Measurements from ENCODE around the gene GPRIN1. TPM values are rescaled to one million over a fixed set of nuclear protein-coding genes. Genes with fewer than 3 reads are reported as not detected.
A peak's percentile ranks its signal among the peaks of the same experiment; 100 is the strongest.

Gene GPRIN1
- total RNA-seq = 0.41 TPM
- long read RNA-seq, full-length matches to known transcripts = 1 of 1 reads
- long read RNA-seq, partial matches to known transcripts = 0 of 1 reads
- long read RNA-seq, other reads (novel, unspliced or antisense) = 0 of 1 reads

DNA sequence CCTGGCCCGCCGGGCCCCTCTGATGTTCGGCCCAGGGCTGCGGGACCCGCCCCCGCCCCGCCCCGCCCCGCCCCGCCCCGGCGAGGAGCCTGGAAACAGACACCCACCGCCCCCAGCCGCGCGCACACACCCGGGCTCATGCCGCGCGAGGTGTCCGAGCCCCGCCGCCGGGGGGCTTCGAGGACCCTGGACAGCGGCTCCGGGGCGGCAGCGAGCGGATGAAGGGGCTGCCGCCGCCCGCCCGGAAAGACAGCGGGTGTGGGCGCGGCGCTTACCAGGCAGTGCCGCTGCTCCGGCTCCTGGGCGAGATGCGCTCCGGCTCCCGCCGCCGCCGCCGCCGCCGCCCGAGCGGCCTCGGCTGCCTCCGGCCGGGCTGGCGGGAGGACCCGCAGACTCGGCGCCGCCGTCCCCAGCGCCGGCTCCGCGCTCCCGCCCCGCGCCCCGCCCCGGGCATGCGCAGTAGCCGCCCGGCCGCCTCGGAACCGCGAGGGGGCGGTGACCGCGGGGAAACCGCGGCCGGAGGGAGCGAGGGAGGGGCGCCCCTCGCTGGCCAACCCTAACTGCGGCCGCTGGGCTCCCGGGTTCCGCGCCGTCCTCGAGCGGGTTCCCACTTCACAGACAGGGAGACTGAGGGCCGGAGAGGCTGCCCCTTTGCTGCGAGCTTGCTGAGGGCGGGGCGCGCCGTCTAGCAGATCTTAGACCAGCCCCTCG is at the start of gene GPRIN1:
TSS of gene GPRIN1 (minus strand) at position 433 of the 711 bp plus-strand sequence. CDS start 10,322 bp downstream, outside the sequence.
- DNase-seq (ENCODE audit: missing footprints) = no peak
- ATAC-seq = peak; percentile 63
- intact Hi-C loops (cut with DNase I) = no loop called here

DNA sequence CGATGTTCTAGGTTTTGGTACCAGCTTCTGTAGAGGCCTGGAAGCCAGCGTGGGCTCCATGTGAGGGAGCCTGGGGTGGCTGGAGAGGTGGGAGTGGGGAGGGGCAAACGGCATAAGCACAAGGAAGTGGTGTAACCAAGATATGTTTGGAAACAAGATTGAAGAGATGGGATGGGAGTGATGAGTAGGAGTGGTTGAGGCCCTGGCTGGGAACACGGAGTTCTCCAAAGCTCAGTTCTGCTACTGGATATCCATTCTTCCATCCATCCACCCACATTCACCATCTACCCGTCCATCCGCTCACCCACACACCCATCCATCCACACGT is 49.5 kb upstream of the GPRIN1 start:
- no peak for DNase-seq (ENCODE audit: missing footprints)
- intact Hi-C loops (cut with DNase I) = loop anchor here (2.0 to 5.0 kb wide), 2 partner anchors 158 to 453 kb away; no protein-coding TSS in a partner anchor

DNA sequence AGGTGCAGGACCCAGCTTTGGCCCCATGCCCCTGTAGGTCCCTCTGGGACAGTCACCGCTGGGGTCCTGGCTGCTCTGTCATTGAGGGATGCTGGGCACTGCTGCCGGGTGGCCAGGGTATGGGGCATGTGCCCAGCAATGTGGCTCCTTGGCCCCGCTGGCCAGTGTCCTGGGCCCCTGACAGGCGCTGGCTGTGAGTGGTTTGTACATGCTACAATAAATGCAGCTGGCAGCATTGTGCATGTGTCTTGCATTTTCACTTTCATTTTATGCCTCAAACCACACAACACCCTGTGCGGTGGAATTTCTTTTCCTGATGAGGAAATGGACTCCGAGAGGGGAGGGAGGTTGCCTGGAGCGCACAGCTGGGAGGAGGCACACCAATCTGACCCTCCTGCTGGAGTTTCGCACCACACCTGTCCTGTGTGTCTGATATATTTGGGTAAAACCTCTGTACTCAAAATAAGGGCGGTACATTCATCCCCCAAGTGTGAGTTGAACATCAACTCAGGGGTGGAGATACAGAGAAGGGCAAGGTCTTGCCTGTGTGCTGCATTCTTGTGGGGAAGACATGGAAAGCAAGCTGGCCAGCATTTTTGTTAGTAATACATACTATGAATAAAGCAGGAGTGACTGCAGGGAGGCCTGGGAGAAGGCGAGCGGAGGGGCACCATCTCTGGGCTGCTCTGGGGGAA is 49.0 kb upstream of the GPRIN1 start:
- no peak for ATAC-seq
- no peak for DNase-seq (ENCODE audit: missing footprints)
- intact Hi-C loops (cut with DNase I) = loop anchor here (2.0 to 5.0 kb wide), 2 partner anchors 158 to 454 kb away; no protein-coding TSS in a partner anchor

More for the DNA sequence above, 49.5 kb upstream of the GPRIN1 start:
- ATAC-seq = no peak

DNA sequence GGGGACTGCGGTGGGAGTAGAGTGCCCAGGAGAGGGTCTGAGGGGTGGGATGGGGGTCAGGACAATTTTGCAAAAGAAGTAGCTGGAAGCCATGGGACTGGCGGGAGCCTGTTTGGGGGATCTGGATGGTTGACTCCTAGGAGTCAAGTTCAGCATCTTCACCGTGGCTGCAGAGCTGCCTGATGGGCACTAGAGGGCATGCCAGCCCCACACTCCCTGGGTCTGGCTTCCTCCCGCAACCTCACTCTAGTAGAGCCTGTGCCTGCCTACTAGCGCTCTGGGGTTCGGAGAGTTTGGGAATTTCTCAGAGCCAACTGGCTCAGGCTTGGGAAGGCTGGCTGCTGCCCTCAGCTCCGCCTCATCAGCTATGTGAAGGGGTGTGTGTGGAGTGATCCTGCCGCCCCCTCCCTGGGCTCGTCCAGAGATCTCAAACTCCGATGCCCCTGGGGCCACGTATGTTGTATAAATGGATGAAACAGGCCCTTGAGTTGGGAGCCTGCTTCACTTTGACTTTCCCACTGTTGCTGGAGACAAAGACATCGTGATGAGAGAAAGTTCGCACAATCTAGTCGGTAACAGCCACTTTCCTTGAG is 48.1 kb upstream of the GPRIN1 start:
- intact Hi-C loops (cut with DNase I) = loop anchor here (2.0 to 5.0 kb wide), 2 partner anchors 159 to 455 kb away; no protein-coding TSS in a partner anchor

DNA sequence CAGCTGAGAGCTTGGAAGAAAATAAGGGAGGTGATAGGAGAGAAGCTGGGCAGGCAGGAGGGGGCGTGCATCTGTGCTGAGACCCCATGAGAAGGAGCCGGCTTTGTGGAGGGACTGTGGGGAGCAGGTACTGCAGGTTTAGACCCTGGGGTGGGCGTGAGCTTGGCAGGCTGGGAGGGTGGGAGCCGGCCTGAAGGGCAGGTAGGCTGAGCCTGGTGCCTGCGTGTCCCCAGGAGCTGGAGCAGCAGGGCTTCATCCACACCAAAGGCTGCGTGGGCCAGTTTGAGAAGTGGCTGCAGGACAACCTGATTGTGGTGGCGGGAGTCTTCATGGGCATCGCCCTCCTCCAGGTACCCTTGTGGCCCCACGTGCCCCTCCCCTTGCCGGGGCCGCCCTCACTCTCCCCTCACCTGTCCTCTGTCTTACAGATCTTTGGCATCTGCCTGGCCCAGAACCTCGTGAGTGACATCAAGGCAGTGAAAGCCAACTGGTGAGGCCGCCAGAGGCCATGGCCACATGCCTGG is 46.6 kb upstream of the GPRIN1 start:
- ATAC-seq (no peak), DNase-seq (ENCODE audit: missing footprints) (no peak)
- intact Hi-C loops (cut with DNase I) = loop anchor here (5.0 kb wide), 1 partner anchor 161 kb away; no protein-coding TSS in a partner anchor

More for the DNA sequence above, 48.1 kb upstream of the GPRIN1 start:
- no peak for DNase-seq (ENCODE audit: missing footprints)
- peak; percentile 83 for ATAC-seq

DNA sequence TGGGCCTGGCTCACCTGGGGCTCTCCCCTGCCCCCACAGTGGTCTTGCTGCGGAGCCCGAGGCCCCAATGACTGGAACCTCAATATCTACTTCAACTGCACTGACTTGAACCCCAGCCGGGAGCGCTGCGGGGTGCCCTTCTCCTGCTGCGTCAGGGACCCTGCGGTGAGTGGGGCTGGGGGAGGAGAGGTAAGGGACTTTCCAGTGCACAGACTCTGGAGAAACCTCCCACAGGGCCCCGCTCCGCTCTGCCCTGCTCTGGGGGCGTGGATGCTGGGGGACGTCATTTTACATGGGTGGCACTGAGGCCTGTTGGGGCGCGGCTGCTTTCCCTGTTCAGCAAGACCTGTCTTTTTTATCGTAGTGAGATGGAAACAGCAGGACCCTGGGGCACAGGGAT is 44.9 kb upstream of the GPRIN1 start:
- intact Hi-C loops (cut with DNase I) = loop anchor here (5.0 kb wide), 1 partner anchor 162 kb away; no protein-coding TSS in a partner anchor
- ATAC-seq = no peak

DNA sequence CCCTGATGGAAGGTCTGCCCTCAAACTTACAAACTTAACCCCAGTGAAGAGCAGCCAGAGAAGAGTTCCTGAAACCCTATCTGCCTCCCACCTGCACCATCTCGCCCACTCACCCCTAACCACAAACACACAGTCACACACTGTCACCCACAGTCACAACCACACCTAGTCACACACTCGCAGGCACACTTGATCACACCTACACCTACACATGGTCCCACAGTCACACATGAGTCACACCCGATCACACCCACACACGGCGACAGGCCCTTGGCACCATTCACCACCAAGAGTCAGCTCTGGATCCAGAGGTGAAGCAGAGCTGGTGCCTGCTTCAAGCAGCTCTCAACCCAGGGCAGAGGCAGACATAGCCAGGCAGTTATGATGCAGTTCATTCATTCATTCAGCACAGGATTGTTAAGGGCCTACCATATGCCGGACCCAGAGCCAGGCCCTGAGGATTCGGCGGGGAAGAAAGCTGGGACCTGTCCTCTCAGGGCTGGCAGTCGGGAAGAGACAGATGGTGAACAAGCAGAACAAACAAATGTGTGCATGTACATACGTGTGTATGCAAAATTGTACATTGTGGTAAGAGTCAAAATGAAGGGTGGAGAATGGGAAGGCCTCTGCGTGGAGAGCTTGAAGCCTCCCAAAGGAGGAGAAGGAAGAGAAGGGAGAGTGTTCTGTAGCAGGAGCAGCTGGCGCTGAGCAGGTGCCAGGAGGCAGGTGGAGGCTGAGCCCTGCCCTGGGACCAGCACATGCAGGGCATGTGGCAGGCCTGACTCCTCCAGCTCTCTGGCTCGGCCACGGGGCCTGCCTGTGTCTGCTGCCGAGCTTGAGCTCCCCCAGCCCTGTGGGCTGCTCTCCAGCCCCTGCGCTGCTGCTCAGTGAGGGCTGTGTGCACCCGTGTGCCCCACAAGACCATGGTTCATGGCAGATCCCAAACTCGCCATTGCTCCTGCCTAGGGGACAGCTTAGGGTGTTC is 43.7 kb upstream of the GPRIN1 start:
- ATAC-seq (no peak), DNase-seq (ENCODE audit: missing footprints) (no peak)
- intact Hi-C loops (cut with DNase I) = no loop called here

More for the DNA sequence above, 44.9 kb upstream of the GPRIN1 start:
- DNase-seq (ENCODE audit: missing footprints) = no peak

DNA sequence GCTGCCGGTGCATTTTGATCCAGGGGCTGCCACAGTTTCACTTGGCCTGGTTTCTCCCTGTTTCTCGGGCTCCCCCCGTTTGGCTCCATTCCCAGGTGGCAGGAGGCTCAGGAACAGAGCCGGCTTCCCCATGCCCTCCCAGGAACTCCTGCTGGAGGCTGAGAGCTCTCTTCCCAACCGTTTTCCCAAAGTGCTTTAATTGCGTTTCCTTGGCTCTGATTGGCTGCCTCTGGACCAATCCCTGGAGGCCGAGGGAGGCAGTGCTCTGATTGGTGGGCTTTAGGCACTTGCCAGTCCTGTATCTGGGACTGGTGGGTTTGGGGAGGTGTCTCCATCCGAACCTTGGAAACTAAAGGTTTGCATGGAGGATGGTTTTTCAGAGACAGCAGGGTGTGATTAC is 42.2 kb upstream of the GPRIN1 start:
- ATAC-seq (no peak), DNase-seq (ENCODE audit: missing footprints) (no peak)
- intact Hi-C loops (cut with DNase I) = no loop called here

DNA sequence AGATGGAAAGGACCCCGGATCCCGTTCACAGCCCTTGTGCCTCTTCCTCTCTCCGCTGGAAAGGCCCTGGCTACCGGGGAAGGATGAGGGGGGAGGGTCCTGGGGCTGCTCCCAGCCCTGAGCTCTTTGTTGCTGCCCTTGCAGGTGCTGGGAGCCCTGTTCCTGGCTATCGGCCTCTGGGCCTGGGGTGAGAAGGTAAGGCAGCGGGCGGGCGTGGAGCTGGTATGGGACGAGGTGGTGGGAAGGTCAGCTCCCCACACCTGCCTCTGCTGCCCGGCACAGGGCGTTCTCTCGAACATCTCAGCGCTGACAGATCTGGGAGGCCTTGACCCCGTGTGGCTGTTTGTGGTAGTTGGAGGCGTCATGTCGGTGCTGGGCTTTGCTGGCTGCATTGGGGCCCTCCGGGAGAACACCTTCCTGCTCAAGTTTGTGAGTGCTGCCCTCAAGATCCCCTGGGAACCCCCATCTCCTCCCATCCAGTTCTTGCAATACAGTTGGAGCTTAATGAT is 41.6 kb upstream of the GPRIN1 start:
- no peak for ATAC-seq
- intact Hi-C loops (cut with DNase I) = no loop called here
- DNase-seq (ENCODE audit: missing footprints) = no peak

DNA sequence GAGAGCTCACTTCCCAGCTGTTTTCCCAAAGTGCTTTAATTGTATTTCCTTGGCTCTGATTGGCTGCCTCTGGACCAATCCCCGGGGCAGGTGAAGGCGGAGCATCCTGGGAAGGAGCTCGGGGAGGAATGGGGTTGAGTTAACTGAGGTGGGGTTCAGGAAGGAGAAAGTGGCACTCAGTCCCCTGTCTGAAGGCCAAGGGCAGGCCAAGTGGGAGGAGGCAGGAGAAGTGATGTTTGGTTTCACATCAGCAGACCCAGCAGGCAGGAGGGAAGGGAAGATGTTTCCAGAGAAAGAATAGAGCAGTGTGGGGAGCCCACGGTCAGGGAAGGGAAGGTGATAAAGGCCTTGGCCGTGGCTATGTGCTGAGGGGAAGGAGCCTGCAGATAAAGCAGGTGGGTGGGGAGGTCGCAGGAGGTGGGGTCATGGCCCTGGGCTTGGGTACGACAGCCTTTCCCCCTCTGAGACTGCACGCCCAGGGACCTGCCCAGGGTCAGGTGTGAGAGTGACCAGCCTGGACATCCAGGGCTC is 40.5 kb upstream of the GPRIN1 start:
- ATAC-seq (no peak), DNase-seq (ENCODE audit: missing footprints) (no peak)
- intact Hi-C loops (cut with DNase I) = no loop called here

DNA sequence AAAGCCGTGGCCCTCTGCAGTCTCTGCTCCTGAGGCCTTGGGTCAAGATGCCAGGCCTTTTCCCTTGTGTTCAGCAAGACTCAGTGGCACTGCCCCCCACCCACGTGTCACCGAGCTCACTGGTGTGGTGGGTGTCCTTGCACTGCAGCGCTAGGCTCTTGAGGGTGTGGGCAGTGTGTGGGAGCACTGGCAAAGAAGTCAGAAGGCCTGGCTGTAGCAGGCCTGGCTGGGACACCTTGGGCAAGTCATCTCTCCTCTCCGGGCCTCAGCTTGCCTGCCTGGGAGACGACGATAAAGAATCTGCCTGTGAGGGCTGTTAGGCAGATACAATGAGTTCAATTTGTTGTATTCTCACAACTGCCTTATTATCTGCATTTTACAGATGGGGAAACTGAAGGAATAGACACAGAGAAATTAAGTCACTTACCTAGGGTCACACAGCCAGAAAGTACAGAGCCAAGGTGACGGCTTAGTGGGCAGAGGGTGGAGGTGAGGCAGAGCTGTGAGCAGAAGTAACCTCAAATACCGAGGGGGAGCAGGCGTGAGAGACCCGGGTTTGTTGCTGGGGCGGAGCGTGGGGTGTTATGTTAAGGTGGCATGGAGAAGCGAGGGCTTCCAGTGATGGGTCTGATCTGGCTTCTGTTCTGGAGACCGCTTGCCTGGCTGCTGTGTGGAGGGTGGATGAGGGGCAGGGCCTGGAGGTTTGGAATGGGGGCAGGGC is 38.7 kb upstream of the GPRIN1 start:
- DNase-seq (ENCODE audit: missing footprints) (peak; percentile 70), ATAC-seq (no peak)
- intact Hi-C loops (cut with DNase I) = no loop called here

DNA sequence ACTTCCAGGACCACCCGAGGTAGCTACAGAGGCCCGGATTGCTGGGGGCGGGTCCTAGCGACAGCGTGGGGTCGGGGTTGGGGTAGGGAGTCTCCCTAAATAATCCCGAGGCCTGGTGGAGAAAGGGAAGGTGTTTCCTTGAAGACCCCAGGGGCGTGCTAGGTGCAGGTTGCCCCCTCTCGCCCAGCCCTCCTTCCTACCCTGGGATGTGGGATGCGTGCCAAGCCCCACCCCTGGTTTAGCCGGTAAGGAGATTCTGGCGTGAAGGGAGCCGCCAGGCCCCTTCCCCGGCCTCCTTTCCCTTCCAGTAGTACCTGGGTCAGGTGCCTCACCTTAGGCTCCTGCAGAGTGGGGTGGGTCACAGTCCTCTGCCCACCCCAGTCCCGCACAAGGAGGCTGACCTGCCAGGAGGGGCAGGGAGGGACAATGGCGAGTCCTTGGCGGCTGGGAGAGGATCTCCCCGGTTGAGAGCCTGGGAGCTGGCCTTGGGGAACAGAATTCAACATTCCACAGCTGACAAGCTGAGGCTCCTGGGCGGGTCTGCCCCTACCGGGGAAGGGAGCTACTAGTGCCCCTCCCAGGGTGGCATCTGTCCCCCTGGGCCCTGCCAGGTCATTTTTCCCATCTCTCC is 38.0 kb upstream of the GPRIN1 start:
- ATAC-seq = no peak
- DNase-seq (ENCODE audit: missing footprints) = peak; percentile 70
- intact Hi-C loops (cut with DNase I) = loop anchor here (1.0 to 2.0 kb wide), 2 partner anchors 74 to 231 kb away; partner anchors contain the start of gene CLTB

DNA sequence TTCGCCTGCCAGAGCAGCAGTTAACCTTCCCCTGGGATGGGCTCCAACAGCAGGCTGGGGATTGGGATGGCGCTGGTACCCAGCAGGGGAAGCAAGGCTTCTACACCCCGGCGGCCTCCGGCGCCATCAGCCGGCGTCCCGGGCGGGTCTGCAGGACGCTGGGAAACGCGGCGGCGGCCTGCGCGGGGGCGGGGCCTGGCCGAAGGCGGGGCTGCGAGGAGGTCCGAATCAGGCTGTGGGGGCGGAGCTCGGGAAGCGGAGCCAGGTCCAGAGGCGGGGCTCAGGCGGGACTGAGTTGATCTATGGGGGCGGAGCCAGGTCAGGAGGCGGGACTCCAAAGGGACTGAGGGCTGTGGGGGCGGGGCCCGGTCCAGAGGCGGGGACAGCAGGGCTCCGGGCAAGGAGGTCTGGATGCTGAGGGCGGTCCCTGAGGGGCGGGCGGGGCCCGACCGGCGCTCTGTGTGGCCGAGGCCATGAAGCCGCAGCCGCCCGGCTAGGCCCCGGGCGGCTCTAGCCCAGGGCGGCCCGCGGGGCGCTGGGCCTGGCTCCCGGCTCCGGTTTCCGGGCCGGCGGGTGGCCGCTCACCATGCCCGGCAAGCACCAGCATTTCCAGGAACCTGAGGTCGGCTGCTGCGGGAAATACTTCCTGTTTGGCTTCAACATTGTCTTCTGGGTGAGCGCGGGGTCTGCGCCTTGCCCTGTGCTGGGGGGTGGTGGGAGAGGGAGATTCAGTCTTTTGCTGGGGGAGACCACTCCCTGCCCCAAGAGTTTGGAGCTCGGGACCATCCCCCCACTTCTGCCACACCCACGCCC is 37.3 kb upstream of the GPRIN1 start, which contains the start of gene TSPAN17:
TSS of gene TSPAN17 (plus strand) at position 455 of the 813 bp plus-strand sequence. CDS start at position 587, 132 bp downstream.
- peak; percentile 99 for ATAC-seq
- intact Hi-C loops (cut with DNase I) = loop anchor here (1.0 to 2.0 kb wide), 2 partner anchors 73 to 230 kb away; partner anchors contain the start of gene CLTB
- DNase-seq (ENCODE audit: missing footprints) = peak; percentile 100

DNA sequence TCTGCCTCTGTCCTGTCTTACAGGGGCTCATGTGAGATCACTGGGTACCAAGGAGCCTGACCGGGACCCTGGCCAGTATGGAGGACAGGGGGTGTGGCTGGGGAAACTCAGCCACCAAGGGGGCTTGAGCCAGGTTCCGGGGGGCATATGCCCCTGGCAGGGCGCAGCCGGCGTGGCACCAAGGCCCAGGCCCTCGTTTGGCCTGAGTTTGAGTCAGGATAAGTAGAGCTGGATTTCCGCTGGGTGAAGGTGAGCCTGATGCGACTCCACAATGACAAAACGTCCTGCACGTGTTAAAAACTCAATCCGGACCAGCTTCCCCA is 36.7 kb upstream of the GPRIN1 start:
- DNase-seq (ENCODE audit: missing footprints) = no peak
- ATAC-seq = no peak
- intact Hi-C loops (cut with DNase I) = loop anchor here (1.0 to 2.0 kb wide), 2 partner anchors 72 to 230 kb away; partner anchors contain the start of gene CLTB

DNA sequence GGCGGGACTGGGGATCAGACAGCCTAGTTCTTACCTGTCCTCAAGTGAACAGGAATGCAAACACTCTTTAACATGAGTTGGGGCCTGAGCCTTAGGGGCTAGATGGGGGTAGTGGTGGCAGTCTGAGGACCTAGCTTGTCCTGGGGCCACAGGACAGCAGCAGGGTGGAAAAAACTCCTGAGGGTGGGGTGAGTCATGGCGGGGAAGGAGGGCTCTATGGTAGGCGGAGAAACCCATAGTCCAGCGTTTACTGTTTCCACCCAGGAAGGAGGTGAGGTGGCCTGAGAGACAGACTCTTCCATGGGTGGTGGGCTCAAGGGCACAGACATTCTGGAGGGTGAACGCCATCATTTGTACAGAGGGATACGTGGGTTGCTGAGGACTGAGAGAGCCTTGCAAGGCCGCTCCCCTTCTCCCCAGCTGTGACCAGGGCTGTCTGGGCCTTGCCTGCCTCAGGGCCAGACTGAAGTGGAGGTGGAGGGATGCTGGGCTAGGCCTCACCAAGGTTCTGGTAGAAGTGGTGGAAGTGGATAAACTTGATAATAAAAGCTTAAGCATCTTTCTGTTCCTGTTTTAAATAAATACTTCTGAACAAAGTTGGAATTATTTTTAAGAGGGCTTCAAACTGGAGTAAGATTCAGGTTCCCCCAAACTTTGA is 36.2 kb upstream of the GPRIN1 start:
- no peak for DNase-seq (ENCODE audit: missing footprints)
- intact Hi-C loops (cut with DNase I) = loop anchor here (2.0 kb wide), 1 partner anchor 229 kb away; the partner anchor contains the start of gene CLTB
- ATAC-seq = no peak

Measured in Right ventricle myocardium inferior (tissue), 1 donor.